ENCODE data around the gene GLCE.

DNA sequence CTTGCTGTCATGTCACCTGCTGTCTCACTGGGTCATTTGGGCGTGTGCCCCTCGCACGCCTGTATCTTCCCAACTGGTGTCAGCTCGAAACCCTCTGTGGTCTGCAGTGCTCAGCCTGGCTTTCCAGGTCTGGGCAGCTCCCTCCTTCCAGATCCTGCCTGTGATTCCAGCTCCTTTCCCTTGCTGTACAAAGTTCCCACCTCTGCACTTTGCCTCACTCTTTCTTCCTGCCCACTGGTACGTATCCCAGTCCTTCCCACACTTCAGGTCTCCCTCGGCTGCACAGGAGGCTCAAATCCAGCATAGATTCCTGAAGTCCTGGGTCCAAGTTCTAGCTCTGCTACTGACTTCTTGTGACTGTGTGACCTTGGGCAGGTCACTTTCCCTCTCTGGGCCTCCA lies 136.2 kb downstream of the GLCE start:
- TF ChIP-seq CTCF (IDR thresholded peaks at IDR 0.05 in 4 of 5, conservative IDR thresholded peaks at IDR 0.05 in 1 of 5) (no peak), POLR2A (IDR thresholded peaks at IDR 0.05) (no peak)
